Activated CD4-positive, alpha-beta T cell treated with anti-CD3 and anti-CD28 coated beads for 1 hour (primary cell): ENCODE measurements around the gene PIPOX.

ENCODE experiments used
- DNase-seq: peaks from one replicate; pipeline ENCODE4 v3.0.0-alpha.2; 2020

Gene PIPOX

DNA sequence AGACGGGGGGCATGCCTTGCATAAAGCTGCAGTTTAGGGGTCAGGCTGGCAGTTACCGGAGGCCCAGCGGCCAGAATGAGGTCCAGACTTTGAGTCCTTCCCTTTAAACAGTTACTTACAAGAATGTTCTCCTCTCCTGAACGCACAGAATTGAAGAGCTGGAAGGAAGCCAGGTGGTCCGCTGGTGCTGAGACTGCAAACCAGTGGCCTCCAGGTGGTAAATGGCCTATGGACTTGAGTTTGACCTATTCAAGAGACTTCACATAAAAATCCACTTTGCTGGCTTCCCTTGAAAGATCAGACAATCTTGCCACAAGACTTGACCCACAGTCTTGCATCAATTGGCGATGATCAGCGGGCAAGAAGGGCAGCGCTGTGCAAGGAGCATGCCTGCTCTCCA, 22.4 kb upstream of the PIPOX start:
- no peak for DNase-seq

DNA sequence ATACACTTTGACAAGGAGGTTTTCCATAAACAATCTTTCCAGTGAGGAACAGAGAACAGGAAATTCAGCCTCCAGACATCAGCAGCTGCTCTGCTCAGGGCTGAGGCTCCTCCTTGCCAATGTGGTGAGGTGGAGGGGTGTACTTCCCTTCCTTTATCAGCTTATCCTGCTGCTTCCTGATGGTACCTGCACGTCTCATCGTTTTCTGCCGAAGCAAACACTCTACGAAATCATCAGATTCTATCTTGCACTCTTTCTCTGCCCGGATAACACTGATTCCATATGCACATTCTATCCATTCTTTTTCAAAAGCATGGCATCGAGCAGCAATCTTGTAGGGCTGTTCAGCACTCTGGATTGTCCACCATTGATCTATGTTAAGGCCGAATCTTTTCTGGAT, 21.7 kb upstream of the PIPOX start:
- no peak for DNase-seq

DNA sequence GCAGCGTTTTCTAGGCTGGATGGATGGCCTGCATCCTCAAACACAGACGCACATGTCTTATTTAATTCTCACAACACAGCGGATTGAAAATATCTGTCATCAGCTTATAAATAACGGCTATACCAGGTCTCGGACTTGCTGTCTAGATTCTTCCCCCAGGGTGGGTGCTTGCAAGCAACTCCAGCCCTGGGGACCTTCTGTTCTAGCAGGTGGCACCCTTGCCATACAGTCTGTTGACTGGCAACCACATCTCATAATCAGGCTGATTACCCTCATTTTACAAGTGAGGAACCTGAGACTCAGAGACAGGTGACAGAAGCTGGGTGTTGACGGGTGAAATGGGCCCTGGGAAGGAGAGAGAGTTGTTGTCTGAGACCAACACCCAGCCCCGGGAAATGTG, 20.9 kb upstream of the PIPOX start:
- DNase-seq = no peak

DNA sequence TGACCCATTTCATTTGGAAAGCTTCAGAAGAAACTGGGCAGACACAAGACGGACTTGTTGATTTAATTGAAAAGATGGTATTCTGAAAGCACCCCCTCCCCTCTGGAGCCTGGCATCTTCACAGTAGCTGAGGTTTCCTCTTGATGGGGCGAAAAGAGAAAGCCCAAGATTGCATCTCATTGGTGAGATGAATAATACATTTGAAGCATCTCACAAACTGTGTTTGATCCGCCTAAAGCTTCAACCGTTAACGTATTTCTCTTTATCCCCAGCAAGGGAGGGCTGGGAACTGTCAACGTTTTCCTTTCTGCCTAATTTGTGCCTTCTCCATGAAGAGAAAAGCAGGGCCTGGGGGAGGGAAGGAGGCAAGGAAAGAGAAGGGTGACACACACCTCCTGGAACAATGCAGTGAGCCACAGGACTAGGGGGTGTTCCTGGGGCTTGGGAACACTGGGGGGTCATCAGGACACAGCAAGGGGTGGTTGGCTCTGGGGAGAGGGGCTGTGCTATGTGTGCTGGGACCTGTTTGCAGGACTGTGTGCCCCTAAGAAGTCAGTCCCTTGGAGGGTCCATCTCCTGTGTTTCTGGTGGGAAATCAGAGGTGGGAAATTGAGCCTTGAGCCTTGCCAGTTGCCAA, 18.5 kb upstream of the PIPOX start:
- DNase-seq = no peak

DNA sequence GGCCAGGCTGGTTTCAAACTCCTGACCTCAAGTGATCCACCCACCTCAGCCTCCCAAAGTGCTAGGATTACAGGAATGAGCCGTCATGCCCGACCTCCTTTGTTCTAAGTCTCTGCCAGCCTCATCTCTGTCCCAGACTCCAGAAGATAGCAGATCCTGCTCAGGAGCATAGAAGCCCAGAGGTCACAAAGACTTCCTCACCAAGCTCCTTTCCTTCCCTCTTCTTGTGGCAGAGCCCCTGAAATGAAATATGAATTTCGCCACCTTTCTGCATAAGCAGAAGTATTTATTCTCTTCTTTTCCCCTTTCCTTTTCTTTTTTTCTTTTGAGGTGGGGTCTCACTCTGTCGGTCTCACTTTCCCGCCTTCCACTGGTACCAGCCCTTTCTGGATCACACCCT, 11.5 kb upstream of the PIPOX start:
- DNase-seq = no peak

DNA sequence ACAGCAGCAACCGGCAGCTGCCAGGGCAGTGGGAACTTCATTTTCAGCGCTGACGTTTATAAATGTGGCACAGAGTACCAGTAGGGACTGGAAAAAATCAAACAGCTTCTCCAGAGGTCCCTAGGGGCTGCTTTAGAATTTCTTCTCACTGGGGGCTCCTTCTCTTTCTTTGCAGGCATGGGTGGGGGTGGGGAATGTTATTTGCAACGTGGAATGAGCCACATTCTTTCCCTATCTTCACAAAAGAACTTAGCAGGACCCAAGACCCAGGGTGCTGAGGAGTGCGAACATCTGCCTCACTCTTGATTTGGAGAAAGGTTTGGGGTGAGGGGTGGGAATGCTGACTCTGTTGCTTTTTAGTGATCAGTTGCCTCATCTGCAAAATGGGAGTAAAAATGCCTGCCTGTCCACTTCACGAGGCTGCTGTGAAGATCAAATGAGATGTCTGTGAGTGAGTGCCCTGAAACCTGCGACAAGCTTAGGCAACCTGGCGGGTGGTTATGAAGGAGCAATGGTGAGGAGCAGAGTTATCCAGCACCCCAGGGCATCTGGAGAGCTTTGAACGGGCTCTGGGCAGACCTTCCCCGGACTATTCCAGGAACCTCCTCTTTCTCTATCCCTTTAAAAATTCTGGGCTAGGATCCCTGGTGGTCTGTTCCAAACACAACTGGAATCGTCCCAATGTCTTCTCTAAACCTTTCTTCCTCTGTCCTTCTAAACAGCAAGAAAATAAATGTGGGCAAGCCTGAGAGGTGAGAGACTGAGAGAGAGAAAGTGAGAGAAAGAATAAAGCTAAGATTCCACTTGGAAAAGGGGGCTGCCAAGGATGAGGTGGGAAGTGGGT, 10.7 kb upstream of the PIPOX start:
- DNase-seq = no peak

DNA sequence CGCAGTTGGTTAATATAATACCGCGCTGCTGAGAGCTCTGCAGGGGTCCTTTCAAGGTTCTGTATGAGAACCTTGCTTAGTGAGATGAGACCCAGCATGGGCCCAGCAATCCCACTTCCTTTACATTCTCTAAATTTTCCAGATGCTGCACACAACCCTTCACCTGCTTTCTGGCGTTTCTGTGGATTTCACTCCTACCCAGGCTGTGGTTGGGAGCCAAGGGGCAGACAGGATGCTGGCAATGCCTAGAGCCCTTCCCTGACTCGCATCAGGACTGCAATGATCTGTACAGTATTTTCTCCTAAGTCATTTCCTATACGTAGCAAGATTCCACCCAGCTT, 10.1 kb upstream of the PIPOX start:
- no peak for DNase-seq

DNA sequence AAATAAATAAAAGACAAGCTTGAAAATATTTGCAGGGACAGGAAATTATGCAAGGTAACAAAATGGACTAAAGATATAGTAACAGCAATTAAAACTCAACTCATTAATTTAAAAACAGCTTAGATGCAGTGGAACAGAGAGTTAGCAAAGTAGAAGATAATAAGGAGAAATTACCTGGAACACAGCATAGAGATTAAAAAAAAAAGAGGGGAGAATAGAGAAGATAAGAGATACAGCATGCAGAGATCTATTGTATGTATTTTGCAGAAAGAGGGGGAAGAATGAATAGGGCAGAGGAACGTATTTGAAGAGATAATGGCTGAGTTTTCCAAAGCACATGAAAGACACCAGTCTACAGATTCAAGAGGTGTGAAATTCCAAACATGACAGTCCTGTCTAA, 8.4 kb upstream of the PIPOX start:
- no peak for DNase-seq

DNA sequence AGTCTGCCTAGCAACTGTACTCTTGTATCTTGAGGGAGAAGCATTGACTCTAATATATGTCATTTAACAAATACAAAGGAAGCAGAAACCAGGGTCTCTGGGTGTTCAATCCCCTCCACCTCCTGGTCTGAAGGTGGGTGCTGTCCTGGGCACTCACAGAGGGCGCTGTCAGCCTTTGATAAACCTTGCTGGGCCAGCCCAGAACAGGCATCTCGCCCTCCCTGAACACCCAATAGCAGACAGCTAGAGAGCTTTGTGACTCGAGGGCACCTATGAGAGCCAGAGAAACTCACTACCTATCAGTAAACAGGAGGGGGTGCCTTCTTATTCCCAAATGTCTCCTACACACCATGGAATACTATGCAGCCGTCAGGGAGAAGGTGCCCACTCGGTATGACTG, 6.4 kb upstream of the PIPOX start:
- DNase-seq = no peak

DNA sequence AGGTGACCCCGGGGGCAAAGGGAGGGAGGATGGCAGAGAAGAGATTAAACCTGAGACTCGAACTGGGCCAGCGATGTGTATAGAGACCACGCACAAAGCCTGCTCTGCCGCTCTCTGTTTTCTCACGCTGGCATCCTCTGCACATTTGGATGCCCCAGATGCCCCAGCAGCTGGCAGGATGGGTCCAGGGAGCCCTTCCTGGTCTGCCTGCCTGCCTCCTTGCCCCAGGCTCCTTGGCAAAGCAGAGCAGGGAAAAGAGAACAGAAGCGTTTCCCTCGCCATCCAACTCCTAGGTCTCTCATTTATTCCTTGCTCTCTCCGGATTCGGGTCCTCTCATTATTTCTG, 5.2 kb upstream of the PIPOX start:
- DNase-seq = no peak

DNA sequence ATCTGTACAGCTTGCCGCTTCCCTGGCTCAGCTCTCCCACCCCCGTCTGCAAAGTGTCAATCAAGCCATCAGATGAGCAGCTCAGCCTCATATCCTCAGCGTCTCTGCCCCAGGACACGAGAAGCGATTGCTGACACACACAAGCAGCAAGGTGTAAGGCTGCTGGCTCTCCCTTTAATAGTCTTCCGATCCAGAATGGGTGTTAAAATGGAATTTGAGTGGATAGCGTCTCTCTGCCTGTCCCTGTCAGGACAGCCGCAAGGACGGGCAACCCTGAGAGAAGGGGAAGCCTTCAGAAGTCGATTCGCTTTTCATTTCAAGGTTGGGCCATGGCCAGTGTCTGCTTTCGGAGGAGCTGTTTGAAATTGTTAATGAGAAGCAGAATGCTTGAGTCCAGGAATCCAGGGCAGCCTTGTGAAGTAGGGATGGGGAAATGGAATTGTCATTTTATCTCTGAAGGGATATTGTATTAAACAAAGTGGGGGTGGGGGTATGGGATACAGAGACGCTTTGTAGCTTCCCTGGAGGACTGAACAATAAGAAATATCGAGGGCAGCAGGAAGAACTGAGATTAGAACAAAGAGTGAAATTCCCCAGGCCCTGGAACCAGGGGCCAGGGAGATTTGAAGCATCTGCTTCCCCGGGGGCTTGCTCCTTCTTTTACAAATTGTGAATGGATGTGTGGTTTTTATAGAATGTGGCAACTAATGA, 4.7 kb upstream of the PIPOX start:
- DNase-seq = no peak

DNA sequence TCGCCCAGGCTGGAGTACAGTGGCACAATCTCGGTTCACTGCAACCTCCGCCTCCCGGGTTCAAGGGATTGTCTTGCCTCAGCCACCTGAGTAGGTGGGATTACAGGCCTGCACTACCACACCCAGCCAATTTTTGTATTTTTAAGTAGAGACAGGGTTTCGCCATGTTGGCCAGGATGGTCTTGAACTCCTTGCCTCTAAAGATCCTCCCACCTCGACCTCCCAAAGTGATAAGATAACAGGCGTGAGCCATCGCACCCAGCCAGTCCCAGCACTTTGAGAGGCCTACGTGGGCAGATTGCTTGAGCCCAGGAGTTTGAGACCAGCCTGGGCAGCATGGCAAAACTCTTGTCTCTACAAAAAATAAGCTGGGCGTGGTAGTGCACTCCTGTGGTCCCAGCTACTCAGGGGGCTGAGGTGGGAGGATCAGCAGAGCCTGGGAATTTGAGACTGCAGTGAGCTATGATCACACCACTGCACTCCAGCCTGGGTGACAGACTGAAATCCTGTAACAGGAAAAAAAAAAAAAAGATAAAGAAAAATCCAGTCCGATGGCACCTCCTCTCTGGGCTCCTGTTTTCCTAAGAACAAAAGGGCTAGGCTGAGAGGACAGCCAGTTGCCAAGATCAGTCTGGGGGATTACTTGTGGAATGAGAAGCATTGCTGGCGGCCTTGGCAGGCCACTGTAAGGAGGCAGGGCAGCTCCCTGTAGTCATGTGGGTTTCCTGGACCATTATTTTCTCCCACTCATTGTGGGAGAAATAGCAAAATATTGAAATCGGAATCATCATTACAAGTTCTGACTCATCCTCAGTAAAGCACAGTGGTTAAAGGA, 3.0 kb upstream of the PIPOX start:
- no peak for DNase-seq

DNA sequence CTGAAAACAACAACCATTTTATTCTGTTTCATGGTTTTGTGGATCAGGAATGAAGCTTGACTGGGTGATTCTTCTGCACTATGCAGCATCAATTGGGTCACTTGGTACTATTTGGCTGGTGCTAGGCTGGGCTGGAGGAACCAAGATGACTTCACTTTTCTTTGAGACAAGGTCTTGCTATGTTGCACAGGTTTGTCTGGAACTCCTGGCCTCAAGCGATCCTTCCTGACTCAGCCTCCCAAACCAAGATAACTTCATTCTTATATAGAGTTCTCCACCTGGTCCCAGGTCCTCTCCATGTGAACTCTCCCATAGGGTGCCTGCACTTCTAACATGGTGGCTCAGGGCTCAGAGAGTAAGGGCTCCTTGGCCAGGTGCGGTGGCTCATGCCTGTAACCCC, 1.9 kb upstream of the PIPOX start:
- no peak for DNase-seq

DNA sequence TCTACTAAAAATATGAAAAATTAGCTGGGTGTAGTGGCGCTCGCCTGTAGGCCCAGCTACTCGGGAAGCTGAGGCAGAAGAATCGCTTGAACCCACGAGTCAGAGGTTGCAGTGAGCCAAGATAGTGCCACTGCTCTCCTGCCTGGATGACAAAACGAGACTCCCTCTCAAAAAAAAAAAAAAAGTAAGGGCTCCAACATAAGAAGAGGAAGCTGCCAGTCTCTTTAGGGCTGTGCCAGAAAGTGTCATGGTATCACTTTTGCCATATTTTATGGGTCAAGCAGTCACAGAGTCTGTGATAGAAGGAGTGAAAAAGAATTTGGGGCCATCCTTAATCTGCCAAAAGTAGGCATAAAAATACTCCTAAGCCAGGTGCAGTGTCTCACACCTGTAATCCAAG, 1.4 kb upstream of the PIPOX start:
- DNase-seq = no peak

DNA sequence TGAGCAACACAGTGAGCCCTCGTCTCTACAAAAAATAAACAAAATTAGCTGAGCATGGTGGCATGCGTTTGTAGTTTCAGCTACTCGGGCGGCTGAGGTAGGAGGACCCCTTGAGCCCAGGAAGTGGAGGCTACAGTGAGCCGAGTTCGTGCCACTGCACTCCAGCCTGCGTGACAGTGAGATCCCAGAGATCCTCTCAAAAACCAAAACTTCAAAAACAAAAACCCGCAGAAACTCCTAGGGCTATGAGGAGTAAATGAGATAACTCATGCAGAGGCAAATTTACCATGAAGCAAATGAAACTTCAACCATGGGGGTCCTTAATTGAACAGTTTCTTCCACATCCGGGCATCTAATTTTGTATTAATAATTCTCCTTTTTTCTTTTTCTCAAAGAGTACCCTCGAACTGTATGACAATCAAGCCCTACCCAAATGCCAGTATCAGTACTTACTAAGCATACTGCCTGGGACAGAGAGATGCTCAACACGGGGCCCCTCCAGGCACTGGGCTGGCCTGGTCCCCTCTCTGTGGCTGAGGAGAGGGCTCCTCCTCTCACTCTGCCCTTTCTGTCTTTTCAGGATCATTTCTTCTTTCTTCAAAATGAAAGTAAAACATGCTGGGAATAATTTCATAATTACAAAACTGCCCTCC, 789 bp upstream of the PIPOX start:
- no peak for DNase-seq

DNA sequence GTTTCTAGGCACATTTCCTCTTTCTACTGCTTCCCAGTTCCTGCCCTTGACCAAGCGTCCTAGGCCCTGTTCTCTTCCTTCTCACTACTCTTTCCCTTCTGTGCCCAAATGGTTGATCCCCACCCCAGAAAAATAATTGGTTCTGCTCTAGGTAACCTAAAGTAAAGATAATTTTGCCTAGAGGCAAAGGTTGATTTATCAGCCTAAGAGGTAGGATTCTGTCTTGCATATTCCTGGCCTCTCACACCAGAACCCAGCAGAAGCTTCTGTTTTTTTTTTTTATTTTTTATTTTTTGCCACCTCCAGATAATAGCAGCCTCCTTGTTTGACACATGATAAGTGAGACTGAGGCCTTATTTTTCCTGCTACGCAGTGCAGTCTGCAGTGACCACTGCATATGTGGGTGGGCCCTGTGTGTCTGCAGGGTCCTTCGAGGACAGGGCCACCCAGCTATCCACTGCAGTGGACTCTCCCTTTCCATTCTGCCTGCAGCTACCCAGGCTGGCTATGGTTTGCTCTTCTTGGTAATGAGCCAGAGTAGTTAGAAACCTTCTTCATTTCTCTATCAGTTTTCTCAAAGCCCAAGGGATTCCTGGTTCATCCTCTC, 701 bp downstream of the PIPOX start:
- DNase-seq = no peak

DNA sequence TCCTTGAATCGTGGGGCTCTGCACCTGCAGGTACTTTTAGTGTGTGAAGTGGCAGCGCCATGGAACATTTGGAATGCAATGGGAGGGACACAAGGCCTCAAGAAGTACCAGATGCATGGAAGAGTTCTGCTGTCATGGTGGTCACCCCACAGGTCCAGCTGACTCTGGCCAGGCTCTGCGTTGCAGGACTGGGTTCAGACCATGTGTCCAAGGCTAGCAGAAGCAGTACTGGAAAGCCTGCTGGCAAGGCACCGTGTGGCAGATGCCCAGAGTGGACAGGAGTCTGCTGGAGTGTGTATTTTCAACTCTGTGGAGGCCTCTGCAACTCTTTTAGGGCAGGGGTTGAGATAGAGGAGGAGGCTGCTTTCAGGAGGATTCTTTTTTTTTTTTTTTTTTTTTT, 2.1 kb downstream of the PIPOX start:
- no peak for DNase-seq

DNA sequence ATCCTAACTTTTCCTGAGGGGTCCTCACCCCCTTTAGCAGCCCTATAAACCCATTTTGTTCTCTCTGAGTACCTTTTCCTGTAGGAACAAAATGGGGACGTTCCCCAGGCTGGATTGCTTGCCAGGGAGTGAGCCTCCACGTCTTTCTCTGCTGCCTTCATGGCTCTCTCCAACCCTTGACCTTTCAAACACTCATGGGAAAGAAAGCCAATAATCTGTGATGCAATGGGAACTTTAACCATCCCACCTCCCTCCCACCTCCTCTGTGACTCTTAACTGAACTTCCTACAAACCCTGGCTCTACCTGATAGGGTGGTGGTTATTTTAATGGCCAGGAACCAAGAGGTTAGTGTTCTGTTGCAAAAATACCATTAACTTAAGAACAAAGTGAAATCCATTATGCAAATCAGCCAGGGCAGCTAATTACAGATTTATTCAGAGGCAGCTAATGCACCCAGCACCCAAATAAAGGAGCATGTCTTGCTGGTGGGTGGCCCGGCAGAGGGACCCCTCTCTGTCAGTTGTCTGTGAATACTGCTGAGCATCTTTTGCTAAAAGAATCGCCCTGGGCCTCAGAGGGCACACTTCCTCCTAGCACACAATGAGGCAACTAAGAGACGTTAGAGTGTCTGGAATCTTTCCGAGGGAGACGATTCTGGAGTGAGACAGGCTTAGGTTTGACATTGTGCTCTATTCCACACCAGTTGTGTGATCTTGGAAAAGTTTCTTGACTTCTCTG, 3.0 kb downstream of the PIPOX start:
- no peak for DNase-seq

DNA sequence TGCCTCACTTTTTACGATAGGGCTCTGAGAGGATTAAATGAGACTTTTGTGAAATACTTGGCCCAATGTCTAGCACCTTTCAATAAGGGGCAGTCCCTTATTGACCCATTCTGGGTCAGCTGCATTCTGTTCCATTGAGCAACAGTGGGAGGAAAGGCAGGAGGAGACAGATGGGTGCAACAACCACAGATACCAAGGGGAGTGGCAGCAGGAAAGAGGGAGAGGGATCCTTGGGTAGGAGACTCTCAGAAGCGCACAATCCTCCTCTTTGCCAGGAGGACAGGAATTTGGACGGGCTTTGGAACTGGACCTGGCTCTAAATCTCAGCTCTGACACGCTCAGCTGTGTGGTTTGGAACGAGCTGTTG, 3.5 kb downstream of the PIPOX start:
- DNase-seq = no peak

DNA sequence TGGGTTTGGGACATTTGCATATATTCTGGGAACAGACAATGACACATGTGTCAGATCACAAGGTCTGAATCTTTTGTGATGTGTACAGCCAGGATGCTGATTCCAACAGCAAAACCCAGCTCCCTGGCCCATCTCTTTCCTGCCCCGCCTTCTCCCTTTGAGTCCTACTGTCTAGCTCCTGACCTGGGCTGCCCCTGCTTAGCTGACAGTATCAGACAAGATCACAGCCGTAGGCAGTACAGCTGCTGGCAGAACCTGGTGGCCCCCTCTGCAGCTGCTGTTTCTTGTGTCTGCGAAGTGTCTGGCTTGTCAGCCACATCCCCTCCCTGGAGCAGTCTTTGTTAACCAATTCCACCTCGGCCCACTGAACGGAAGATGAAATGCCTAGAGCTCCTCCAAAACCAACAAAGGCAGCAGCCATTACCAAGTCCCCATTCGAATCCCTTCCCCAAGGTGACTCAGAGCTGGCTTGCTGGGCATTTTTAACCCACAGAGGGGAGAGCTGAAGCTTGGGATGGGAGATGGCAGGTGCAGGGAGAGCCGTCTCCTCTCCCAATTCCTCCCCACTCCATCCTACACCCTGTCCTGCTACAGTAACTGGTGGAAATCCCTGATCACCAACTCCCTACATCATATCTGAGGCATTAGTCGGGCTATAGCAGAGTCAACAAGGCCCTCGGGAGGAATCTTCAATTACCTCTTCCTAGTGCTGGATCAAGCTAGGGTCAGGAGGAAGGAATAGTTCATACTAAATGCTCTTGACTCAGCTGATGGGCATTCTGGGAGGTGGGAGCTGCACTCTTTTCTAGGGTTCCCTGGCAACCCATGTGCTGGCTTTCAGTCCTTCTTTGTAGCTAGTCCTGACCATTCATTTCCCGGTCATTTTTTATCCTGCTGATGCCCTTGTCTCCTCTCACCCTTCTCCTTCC, 5.8 kb downstream of the PIPOX start:
- DNase-seq = no peak
